ENCODE data around the gene CA7. TPM values are rescaled to one million over a fixed set of nuclear protein-coding genes. Genes with fewer than 3 reads are reported as not detected.

CA7 gene
- total RNA-seq, 6 donors from 2014 or later: not detected

GRCh38 chr16:66830422-66831404, 13.5 kb upstream of the CA7 start, which contains the start of gene NAE1:
NAE1 (minus strand) TSS chr16:66830976; CDS start chr16:66830899, 77 bp downstream.
- H3K36me3 ChIP-seq: peaks cover 6 to 19% (median 10%) of the 10 kb centered on the region in 4 donors
- TF ChIP-seq POLR2AphosphoS5 (IDR thresholded peaks at IDR 0.05) (peak; percentile 88 to 92), CTCF (IDR thresholded peaks at IDR 0.05) (peak; percentile 90 to 99 (median 98)), POLR2A (IDR thresholded peaks at IDR 0.05) (peak in 3 of 4 donors; percentile 86 to 94 (median 86)), EP300 (IDR thresholded peaks at IDR 0.05) (no peak)
- peak within 1 kb of the TSS; percentile 83 to 97 (median 91) for H3K27ac ChIP-seq
- no peaks in the 10 kb centered on the region for H3K27me3 ChIP-seq
- peaks cover 11 to 18% (median 15%) of the 10 kb centered on the region in 4 donors for H3K4me1 ChIP-seq
- 0 to 3% methylated on average over 15 to 23 of the region's 84 CpGs for WGBS, 2 donors
- peak; percentile 97 to 99 for ATAC-seq (ENCODE audit: low FRiP score in 2 of 2)
- peak; percentile 89 to 99 for DNase-seq
- H3K9me3 ChIP-seq: no peaks in the 10 kb centered on the region
- H3K4me3 ChIP-seq: peak within 1 kb of the TSS; percentile 75 to 99 (median 94)

GRCh38 chr16:66832190-66832589, 12.0 kb upstream of the CA7 start:
- no peak overlapping the region for H3K4me3 ChIP-seq
- H3K27me3 ChIP-seq: no peaks in the 10 kb centered on the region
- ATAC-seq (ENCODE audit: low FRiP score in 2 of 2) (no peak), DNase-seq (no peak)
- TF ChIP-seq CTCF (IDR thresholded peaks at IDR 0.05) (no peak), POLR2AphosphoS5 (IDR thresholded peaks at IDR 0.05) (no peak), POLR2A (IDR thresholded peaks at IDR 0.05) (no peak), EP300 (IDR thresholded peaks at IDR 0.05) (no peak)
- H3K4me1 ChIP-seq: peaks cover 11 to 18% (median 15%) of the 10 kb centered on the region in 4 donors
- no peak overlapping the region for H3K27ac ChIP-seq
- no peaks in the 10 kb centered on the region for H3K9me3 ChIP-seq
- WGBS, 2 donors: 83 to 87% methylated on average over 3 of the region's 3 CpGs
- peaks cover 0 to 8% (median 4%) of the 10 kb centered on the region in 4 donors for H3K36me3 ChIP-seq

- Histone ChIP-seq H3K9me3 (no peaks in the 10 kb centered on the region), H3K27ac (no peak overlapping the region), H3K4me1 (peaks cover 11 to 18% (median 15%) of the 10 kb centered on the region in 4 donors), H3K27me3 (no peaks in the 10 kb centered on the region), H3K4me3 (no peak overlapping the region), H3K36me3 (peaks cover 0 to 2% (median 1%) of the 10 kb centered on the region in 4 donors)
- TF ChIP-seq CTCF (IDR thresholded peaks at IDR 0.05) (no peak), POLR2AphosphoS5 (IDR thresholded peaks at IDR 0.05) (no peak), POLR2A (IDR thresholded peaks at IDR 0.05) (no peak), EP300 (IDR thresholded peaks at IDR 0.05) (no peak)
- DNase-seq (no peak), ATAC-seq (ENCODE audit: low FRiP score in 2 of 2) (no peak)
- 75 to 81% methylated on average over 7 of the region's 7 CpGs for WGBS, 2 donors
Observed at GRCh38 chr16:66832661-66833305, 11.4 kb upstream of the CA7 start.

GRCh38 chr16:66834746-66835145, 9.5 kb upstream of the CA7 start:
- no peak for DNase-seq
- 85 to 86% methylated on average over 5 of the region's 5 CpGs for WGBS, 2 donors
- TF ChIP-seq POLR2A (IDR thresholded peaks at IDR 0.05) (no peak), EP300 (IDR thresholded peaks at IDR 0.05) (no peak), POLR2AphosphoS5 (IDR thresholded peaks at IDR 0.05) (no peak), CTCF (IDR thresholded peaks at IDR 0.05) (no peak)
- Histone ChIP-seq H3K36me3 (no peaks in the 10 kb centered on the region), H3K4me1 (peaks cover 3 to 4% (median 3%) of the 10 kb centered on the region in 4 donors), H3K4me3 (no peak overlapping the region), H3K27ac (no peak overlapping the region), H3K27me3 (no peaks in the 10 kb centered on the region), H3K9me3 (no peaks in the 10 kb centered on the region)
- ATAC-seq (ENCODE audit: low FRiP score in 2 of 2): no peak

Measured in upper lobe of left lung (tissue), 6 donors.